Stimulated activated CD8-positive, alpha-beta memory T cell treated with anti-CD3 and anti-CD28 coated beads, Interleukin-12 subunit alpha, Interleukin-12 subunit beta, amount 100 ng/mL, for 1 hour (primary cell): ENCODE measurements around the gene ORAI1.
"Not testable (repeated sequence)": the region's sequence is repeated elsewhere in the genome, so short reads cannot be mapped to it uniquely, and the experiment has no call there.

Source experiments
- DNase-seq: peaks from one replicate; pipeline ENCODE4 v3.0.0-alpha.2; 2020; ENCODE audit warnings: low read depth

The ORAI1 gene

GRCh38 chr12:121626087-121626852 is at the start of gene ORAI1:
Gene ORAI1 (plus strand): TSS chr12:121626530.
- DNase-seq = peak; percentile 94

DNA sequence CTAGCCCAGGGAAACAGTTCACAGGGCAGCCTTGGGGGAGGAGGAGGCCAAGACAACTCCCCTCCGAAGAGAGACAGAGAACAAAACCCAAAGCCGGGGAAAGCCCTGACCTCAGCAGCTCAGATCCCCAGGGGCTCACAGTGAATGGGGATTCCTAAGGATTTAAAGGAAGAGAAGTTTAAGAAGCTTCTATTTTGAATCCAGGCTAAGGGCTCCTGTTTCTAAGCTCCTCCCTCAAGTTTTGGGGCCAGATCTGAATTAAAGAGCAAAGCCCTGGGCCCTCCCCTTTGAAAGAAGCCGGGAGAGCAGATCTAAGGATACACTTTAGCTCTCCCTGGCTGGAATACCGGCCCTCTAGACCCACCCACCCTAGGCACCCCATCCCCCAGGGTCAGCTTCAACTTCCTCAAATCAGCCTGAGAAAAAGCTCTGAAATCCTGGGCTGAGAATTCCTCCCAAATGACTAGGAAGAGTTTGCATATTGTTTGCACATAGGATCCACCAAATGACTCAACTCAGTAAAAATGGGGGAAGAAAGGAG is 49.4 kb upstream of the ORAI1 start:
- no peak for DNase-seq

GRCh38 chr12:121577443-121578180 is 48.7 kb upstream of the ORAI1 start:
- no peak for DNase-seq

DNA sequence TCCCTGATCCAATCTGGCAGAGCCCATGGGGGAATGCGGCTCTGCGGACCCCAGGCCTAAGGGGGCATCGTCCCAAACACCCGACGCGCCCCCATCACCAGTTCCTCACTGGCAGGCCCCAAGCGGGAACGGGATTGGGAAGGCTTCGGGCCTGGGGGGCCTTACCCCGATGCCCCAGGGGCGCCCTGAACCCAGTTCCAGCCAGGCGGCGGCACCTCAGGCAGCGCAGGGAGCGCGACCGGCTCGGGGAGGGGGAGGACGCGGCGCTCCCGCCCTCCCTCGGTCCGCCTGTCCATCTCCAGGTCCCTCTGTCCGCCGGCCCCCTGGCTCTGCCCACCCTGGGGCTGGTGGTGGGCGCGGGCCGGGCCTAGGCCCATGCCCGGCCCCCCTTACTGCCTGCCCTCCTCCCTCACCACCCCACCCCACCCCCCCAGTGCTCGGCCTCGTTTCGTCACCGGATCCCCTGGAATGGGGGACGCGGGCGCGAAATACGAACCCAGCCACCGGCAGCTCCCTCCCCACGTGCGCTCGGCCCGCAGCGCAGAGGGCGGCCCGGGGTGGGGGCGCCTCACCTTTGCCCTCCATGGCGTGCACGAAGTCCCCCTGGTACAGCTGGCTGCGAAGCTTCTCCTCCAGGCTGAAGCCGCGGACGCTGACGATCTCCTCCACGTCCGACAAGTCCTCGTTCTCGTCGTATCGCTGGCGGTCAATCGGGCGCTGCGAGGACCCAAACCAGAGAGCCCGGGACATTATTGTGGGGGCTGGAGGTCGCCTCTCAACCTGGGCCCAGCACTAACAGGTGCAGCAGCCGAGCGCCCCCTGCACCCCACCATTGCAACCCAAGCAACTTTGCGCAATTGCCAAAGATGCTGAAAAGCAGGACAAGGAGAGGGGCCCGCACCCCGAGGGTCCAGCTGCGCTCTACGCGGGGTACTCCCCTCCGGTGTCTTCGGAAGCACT is 47.8 kb upstream of the ORAI1 start:
- no peak for DNase-seq

GRCh38 chr12:121579190-121579791 is 47.0 kb upstream of the ORAI1 start:
- no peak for DNase-seq

DNA sequence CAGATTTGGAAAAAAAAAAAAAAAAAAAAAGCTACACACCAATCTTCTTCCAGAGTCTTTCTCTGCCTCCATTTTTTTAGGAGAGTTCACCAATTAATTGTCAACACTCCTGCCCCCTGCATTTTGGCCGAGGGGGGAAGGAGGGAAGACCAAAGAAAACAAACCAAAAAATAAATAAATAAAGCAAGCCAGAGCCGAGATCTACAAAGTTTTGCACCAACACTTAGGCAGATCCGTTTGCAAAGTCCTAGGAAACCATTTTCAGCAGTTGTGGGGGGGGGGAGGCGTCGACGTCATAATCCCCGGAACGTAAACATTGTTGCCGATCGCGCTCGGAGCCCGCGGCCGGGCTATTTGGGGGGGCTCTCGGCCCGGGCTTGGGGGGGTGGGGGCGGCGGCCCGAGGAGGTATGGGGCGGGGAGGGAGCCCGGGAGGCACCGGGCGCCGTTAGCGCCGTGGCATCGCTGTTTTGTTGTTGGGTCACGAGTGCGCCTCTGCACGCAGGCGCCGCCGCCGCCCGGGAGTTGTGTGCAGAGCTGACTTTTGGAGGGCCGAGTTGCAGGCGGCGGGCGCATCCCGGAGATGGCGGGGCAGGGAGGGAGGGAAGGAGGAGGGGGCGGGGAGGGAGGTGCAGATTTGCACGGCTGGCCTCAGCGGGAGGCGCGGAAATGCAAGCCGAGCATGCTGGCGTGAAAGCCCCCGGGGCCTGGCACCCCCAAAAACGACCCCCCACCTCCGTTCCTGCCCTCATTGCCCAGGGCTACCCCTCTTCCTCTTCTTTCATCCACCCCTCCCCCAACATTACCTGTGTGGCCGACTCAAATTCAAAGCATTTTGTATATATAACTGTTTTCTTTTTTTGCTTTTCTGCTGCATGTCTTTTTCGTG is 46.1 kb upstream of the ORAI1 start:
- DNase-seq = peak; percentile 58

- DNase-seq = no peak
Measured at GRCh38 chr12:121580959-121581685, 45.2 kb upstream of the ORAI1 start, which contains the start of gene KDM2B. Gene KDM2B (minus strand): TSS chr12:121581023. CDS start chr12:121580911, 112 bp downstream.

GRCh38 chr12:121581686-121582429 is 44.5 kb upstream of the ORAI1 start:
- DNase-seq = no peak

DNA sequence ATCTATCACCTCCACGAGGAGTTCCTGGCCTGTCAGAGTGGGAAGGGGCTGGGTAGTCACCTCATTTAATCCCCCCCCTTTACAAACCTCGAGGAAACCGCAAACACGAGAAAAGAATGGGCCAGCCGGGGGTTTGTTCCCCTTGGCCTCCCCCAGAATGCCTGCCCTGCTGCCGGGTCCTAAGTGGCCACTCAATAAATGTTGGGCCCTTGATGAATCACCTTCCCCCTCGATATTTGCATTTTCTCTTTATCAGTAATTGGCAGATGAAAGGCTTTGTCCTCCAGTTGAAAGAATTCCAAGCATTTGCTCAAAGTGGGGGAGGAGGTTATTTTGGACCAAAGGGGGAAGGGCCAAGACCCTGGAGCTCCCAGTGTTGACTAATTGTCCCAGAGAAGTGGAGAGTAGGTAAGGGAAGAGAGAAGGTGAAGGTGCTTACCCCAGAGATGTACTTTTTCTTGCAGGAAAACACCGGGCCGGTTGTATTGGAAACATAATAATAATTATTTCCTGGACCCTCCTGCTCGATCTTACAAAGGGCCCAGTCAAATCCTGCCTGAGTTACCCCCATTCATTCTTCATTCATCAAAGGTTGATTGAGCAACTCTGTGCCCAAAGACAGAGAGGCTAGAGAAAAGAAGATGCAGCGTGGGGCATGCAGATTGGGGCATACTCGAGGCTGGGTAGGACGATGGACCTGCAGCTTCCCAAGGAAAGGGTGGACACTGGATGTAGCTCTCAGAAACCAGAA is 43.6 kb upstream of the ORAI1 start:
- no peak for DNase-seq

GRCh38 chr12:121583334-121583661 is 43.0 kb upstream of the ORAI1 start:
- DNase-seq = not testable (repeated sequence)

- not testable (repeated sequence) for DNase-seq
Measured at GRCh38 chr12:121584885-121585284, 41.4 kb upstream of the ORAI1 start.

DNA sequence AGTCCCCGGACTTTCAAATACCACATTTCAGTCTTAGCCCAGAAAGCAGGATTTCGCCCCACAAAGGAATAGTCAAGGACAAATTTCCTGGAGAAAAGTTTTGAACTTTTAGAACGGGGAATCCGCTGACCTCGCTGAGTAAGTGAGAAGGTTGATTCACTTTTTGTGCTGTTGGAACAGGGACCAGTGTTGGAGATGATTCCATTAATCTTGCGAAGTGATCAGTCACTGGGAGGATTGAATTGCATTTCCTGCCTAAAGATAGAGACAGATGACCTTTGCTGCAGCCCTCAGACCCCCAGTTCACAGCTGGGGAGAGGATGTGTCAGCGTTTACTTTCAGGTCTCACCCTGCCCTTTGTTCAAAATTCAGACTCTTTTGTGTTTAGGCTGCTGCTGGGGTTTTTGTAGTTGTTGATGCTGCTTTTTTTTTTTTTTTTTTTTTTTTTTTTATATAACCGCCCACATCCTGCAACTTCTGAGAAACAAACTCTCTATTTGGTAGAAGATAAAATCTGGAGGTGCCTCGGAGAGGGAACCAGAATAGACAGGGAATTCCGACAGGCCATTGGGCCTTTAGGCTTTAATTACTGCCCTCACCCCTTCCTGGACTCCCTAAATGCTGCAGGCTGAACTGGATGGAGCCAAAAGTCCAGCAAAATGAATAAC is 35.7 kb upstream of the ORAI1 start:
- DNase-seq = peak; percentile 46

DNA sequence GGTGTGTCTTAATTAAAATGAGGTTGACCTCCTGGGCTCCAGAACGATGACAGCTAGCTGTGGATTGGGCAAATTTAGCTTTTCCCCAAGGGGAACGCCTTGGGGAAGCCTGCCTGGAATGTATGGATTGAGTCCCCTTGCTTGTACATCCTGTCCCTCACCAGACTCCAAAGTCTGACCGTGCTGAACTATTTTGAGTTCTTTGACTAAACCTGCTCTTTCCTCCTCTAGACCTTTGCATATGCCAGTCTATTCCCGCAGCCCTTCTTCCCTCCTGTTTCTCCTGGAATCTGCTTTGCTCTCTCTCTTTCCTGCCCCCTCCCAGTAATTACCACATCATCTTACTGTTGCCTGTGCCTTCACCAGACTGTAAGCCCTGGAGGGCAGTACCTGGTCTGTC is 34.0 kb upstream of the ORAI1 start:
- DNase-seq = no peak

GRCh38 chr12:121595520-121595919 is 30.8 kb upstream of the ORAI1 start:
- no peak for DNase-seq

DNA sequence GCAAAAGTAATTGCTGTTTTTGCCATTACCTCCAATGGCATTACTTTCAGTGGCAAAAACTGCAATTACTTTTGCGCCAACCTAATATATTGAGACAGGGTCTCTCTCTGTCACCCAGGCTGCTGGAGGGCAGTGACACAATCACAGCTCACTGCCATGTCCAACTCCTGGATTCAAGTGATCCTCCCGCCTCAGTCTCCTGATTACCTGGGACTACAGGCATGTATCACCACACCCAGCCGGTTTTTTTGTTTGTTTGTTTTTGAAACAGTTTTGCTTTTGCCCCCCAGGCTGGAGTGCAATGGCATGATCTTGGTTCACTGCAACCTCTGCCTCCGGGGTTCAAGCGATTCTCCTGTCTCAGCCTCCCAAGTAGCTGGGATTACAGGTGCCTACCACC is 29.8 kb upstream of the ORAI1 start:
- no peak for DNase-seq

- DNase-seq = no peak
Measured at GRCh38 chr12:121600702-121601336, 25.5 kb upstream of the ORAI1 start.

GRCh38 chr12:121602766-121603165 is 23.6 kb upstream of the ORAI1 start:
- DNase-seq = no peak
